Upper lobe of left lung (tissue), 6 donors: Measurements from ENCODE around the gene SUGP1. TPM values are rescaled to one million over a fixed set of nuclear protein-coding genes. Genes with fewer than 3 reads are reported as not detected.
A peak's percentile ranks its signal among the peaks of the same experiment; 100 is the strongest.

Source experiments
- ATAC-seq, 2 donors: fragments of 200-7000 bp; cut with Tn5 transposase; one replicate each; pipeline ENCODE4 v1.9.1; 2022; ENCODE audit warnings: mild to moderate bottlenecking in 2 of 2, moderate library complexity in 2 of 2; ENCODE audit not compliant: low FRiP score in 2 of 2
- DNase-seq, 2 donors: peaks; one replicate each; pipeline ENCODE4 v3.0.0-alpha.2; 2019 to 2020
- H3K27ac ChIP-seq, 4 donors: fragments of 200-600 bp; sonication (generic); one replicate each; pipeline ENCODE4 v1.5.1; 2016 to 2019
- H3K27me3 ChIP-seq, 4 donors: fragments of 200-600 bp; sonication (generic); one replicate each; pipeline ENCODE4 v1.5.1; 2017 to 2019
- H3K36me3 ChIP-seq, 4 donors: fragments of 200-600 bp; sonication (generic); one replicate each; pipeline ENCODE4 v1.5.1; 2016 to 2019
- H3K4me1 ChIP-seq, 4 donors: fragments of 200-600 bp; sonication (generic); one replicate each; pipeline ENCODE4 v1.5.1; 2018 to 2019
- H3K4me3 ChIP-seq, 4 donors: fragments of 200-600 bp; sonication (generic); one replicate each; pipeline ENCODE4 v1.5.1; 2017 to 2019; ENCODE audit warnings: mild to moderate bottlenecking in 2 of 4, moderate library complexity in 1 of 4
- H3K9me3 ChIP-seq, 4 donors: fragments of 200-600 bp; sonication (generic); one replicate each; pipeline ENCODE4 v1.5.1; 2018 to 2019
- CTCF ChIP-seq, 6 experiments: fragments of 450-650 bp in 4 of 6; fragments of 200-600 bp in 2 of 6; sonication (generic) in 2 of 6; IDR thresholded peaks; one replicate each; pipeline ENCODE4 v1.5.1; 2016 to 2019; ENCODE audit warnings: antibody characterized with exemption in 6 of 6
- EP300 ChIP-seq, 4 donors: sonication (generic); formaldehyde crosslinking; IDR thresholded peaks; one replicate each; pipeline ENCODE4 v1.5.1; 2017; ENCODE audit warnings: antibody characterized with exemption in 4 of 4, control low read depth in 2 of 4
- POLR2A ChIP-seq, 4 donors: fragments of 450-650 bp; IDR thresholded peaks; one replicate each; pipeline ENCODE4 v1.5.1; 2016 to 2017; ENCODE audit warnings: antibody characterized with exemption in 4 of 4, mild to moderate bottlenecking in 2 of 4
- POLR2AphosphoS5 ChIP-seq, 2 donors: sonication (generic); formaldehyde crosslinking; IDR thresholded peaks; one replicate each; pipeline ENCODE4 v1.5.1; 2017; ENCODE audit warnings: antibody characterized with exemption in 2 of 2
- WGBS, 2 donors: methylation state at CpG; one replicate each; pipeline ENCODE4 v1.1.5; 2017 to 2018; 5-methylcytosine and 5-hydroxymethylcytosine counted together
- total RNA-seq, 6 donors: library from RNA; depleted of rRNA in 4 of 6; stranded (reverse); fragments of >200 nt in 4 of 6; gene quantifications; one replicate each; pipeline versions ENCODE4 v1.1.0 to v1.2.1, GENCODE V29; 2016 to 2021
- donor health status: DM: no; HTN: no; CAD: no; lungs with moderate emphysema.
- donor health status: DM: no; HTN: yes; CAD: no; lungs with severe emphysema.

The SUGP1 gene
- total RNA-seq, 6 donors from 2014 or later = 22.6 to 62.9 (median 42.6) TPM

GRCh38 chr19:19250196-19250801 lies 70.0 kb downstream of the SUGP1 start:
- WGBS, 2 donors = 55 to 56% methylated on average over 4 to 5 of the region's 5 CpGs
- TF ChIP-seq POLR2A (IDR thresholded peaks at IDR 0.05) (no peak), POLR2AphosphoS5 (IDR thresholded peaks at IDR 0.05) (no peak), EP300 (IDR thresholded peaks at IDR 0.05) (no peak), CTCF (IDR thresholded peaks at IDR 0.05) (no peak)
- Histone ChIP-seq H3K4me3 (no peak overlapping the region), H3K27me3 (no peaks in the 10 kb centered on the region), H3K9me3 (no peaks in the 10 kb centered on the region), H3K36me3 (no peaks in the 10 kb centered on the region), H3K4me1 (no peaks in the 10 kb centered on the region), H3K27ac (no peak overlapping the region)
- DNase-seq = no peak
- no peak for ATAC-seq

- ATAC-seq (no peak), DNase-seq (no peak)
- no peaks in the 10 kb centered on the region for H3K36me3 ChIP-seq
- H3K27ac ChIP-seq = no peak overlapping the region
- H3K27me3 ChIP-seq = no peaks in the 10 kb centered on the region
- no peak overlapping the region for H3K4me3 ChIP-seq
- peaks cover 0 to 6% (median 3%) of the 10 kb centered on the region in 4 donors for H3K9me3 ChIP-seq
- 79 to 82% methylated on average over 5 to 9 of the region's 9 CpGs for WGBS, 2 donors
- no peaks in the 10 kb centered on the region for H3K4me1 ChIP-seq
- TF ChIP-seq POLR2AphosphoS5 (IDR thresholded peaks at IDR 0.05) (no peak), CTCF (IDR thresholded peaks at IDR 0.05) (no peak), POLR2A (IDR thresholded peaks at IDR 0.05) (no peak), EP300 (IDR thresholded peaks at IDR 0.05) (no peak)
Observed at GRCh38 chr19:19240476-19240875, 79.8 kb downstream of the SUGP1 start.

GRCh38 chr19:19239675-19240074 lies 80.6 kb downstream of the SUGP1 start:
- no peaks in the 10 kb centered on the region for H3K36me3 ChIP-seq
- H3K4me1 ChIP-seq = no peaks in the 10 kb centered on the region
- TF ChIP-seq POLR2A (IDR thresholded peaks at IDR 0.05) (no peak), EP300 (IDR thresholded peaks at IDR 0.05) (no peak), POLR2AphosphoS5 (IDR thresholded peaks at IDR 0.05) (no peak), CTCF (IDR thresholded peaks at IDR 0.05) (no peak)
- no peak overlapping the region for H3K4me3 ChIP-seq
- no peak for ATAC-seq
- peaks cover 4 to 12% (median 11%) of the 10 kb centered on the region in 4 donors for H3K9me3 ChIP-seq
- no peaks in the 10 kb centered on the region for H3K27me3 ChIP-seq
- DNase-seq = no peak
- no peak overlapping the region for H3K27ac ChIP-seq

GRCh38 chr19:19238126-19238894 lies 82.0 kb downstream of the SUGP1 start:
- Histone ChIP-seq H3K27ac (no peak overlapping the region), H3K36me3 (no peaks in the 10 kb centered on the region), H3K4me1 (no peaks in the 10 kb centered on the region), H3K9me3 (peaks cover 13 to 25% (median 22%) of the 10 kb centered on the region in 4 donors), H3K27me3 (no peaks in the 10 kb centered on the region), H3K4me3 (no peak overlapping the region)
- DNase-seq = peak in 1 of 2 donors; percentile 69
- WGBS, 2 donors = 84 to 89% methylated on average over 7 to 17 of the region's 18 CpGs
- no peak for TF ChIP-seq EP300 (IDR thresholded peaks at IDR 0.05)
- no peak for TF ChIP-seq POLR2AphosphoS5 (IDR thresholded peaks at IDR 0.05)
- TF ChIP-seq POLR2A (IDR thresholded peaks at IDR 0.05) = no peak
- TF ChIP-seq CTCF (IDR thresholded peaks at IDR 0.05) = no peak
- no peak for ATAC-seq
